Measurements from ENCODE around the gene C15orf40.

C15orf40 gene

DNA sequence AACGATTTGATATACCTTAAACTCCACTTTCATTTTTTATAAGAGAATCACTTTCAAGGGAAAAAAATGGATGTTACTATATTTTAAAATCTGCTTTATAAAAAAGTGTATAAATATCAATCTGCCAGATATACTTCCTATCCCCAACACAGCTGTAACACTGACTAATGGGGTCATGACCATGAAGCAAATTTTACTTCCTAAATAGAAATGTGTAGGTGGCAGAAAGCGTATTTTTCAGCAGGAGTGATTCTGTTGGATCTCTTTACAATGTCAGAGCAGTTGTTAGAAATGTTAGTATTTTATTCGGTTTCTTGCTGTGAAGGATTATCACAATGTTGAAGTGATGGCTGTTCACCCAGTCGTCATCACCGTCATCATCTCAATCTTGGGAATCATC is 5.5 kb upstream of the C15orf40 start:
- H3K9me3 Mint-ChIP-seq, result no peaks in the 10 kb centered on the region
- peaks cover 50% of the 10 kb centered on the region for H3K36me3 Mint-ChIP-seq (ENCODE audit: low read depth)
- H3K27ac Mint-ChIP-seq, result no peak overlapping the region
- TF ChIP-seq, protein P1, sequence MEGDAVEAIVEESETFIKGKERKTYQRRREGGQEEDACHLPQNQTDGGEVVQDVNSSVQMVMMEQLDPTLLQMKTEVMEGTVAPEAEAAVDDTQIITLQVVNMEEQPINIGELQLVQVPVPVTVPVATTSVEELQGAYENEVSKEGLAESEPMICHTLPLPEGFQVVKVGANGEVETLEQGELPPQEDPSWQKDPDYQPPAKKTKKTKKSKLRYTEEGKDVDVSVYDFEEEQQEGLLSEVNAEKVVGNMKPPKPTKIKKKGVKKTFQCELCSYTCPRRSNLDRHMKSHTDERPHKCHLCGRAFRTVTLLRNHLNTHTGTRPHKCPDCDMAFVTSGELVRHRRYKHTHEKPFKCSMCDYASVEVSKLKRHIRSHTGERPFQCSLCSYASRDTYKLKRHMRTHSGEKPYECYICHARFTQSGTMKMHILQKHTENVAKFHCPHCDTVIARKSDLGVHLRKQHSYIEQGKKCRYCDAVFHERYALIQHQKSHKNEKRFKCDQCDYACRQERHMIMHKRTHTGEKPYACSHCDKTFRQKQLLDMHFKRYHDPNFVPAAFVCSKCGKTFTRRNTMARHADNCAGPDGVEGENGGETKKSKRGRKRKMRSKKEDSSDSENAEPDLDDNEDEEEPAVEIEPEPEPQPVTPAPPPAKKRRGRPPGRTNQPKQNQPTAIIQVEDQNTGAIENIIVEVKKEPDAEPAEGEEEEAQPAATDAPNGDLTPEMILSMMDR (IDR thresholded peaks at IDR 0.05; ENCODE audit: unreplicated experiment in 3 of 3), result no peak
- H3K4me3 Mint-ChIP-seq, result no peak overlapping the region
- H3K4me1 Mint-ChIP-seq, result peaks cover 27% of the 10 kb centered on the region
- H3K27me3 Mint-ChIP-seq (ENCODE audit: low read depth), result no peaks in the 10 kb centered on the region

DNA sequence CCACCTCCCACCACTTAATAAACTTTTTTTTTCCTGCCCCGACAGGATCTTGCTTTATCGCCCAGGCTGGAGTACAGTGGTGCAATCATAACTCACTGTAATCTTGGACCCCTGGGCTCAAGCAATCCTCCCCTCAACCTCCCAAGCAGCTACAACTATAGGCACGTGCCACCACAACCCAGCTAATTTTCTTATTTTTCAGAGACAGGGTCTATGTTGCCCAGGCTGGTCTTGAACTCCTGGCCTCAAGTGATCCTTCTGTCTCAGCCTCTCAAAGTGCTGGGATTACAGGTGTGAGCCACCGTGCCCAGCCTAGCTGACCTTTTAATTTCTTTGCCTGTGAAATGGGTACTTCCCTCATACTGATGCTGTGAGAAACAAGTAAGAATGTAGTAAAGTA is 3.9 kb upstream of the C15orf40 start:
- Mint-ChIP-seq H3K27me3 (ENCODE audit: low read depth) (no peaks in the 10 kb centered on the region), H3K9me3 (no peaks in the 10 kb centered on the region), H3K27ac (peak overlapping the region in 1 of 3 experiments; percentile 59), H3K36me3 (ENCODE audit: low read depth) (peaks cover 50% of the 10 kb centered on the region), H3K4me1 (peaks cover 37% of the 10 kb centered on the region), H3K4me3 (peak overlapping the region in 1 of 3 experiments; percentile 23)
- TF ChIP-seq, protein P1 (IDR thresholded peaks at IDR 0.05; ENCODE audit: unreplicated experiment in 3 of 3), result no peak

- Mint-ChIP-seq H3K4me1 (peaks cover 39% of the 10 kb centered on the region), H3K27ac (peak overlapping the region; percentile 3 to 21 (median 5)), H3K9me3 (no peaks in the 10 kb centered on the region), H3K27me3 (ENCODE audit: low read depth) (no peaks in the 10 kb centered on the region), H3K4me3 (peak overlapping the region in 1 of 3 experiments; percentile 24), H3K36me3 (ENCODE audit: low read depth) (peaks cover 53% of the 10 kb centered on the region)
- TF ChIP-seq, protein P1 (IDR thresholded peaks at IDR 0.05; ENCODE audit: unreplicated experiment in 3 of 3), result no peak
Measured at GRCh38 chr15:83014205-83014653, 2.8 kb upstream of the C15orf40 start.

DNA sequence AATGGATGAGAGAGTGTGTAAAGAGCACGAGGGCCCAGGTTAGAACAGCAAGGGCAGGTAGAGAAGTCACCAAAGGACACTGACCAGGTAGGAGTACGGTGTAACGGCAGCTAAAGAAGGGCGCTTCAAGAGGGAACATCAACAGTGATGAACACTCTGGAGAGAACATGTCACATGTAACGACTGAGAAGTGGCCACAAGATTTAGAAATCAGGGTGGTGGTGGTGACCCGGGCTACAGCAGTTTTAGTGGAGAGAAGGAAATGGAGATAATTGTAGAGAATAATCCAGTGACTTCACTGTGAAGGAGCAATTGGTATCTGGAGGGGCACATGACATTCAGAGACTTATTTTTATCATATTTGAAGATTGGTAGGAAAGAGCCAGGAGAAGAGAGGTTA is 1.2 kb upstream of the C15orf40 start:
- Mint-ChIP-seq H3K4me1 (peaks cover 39% of the 10 kb centered on the region), H3K9me3 (no peaks in the 10 kb centered on the region), H3K27ac (peak overlapping the region; percentile 86 to 95 (median 88)), H3K27me3 (ENCODE audit: low read depth) (no peaks in the 10 kb centered on the region), H3K4me3 (peak overlapping the region; percentile 97 to 100 (median 98)), H3K36me3 (ENCODE audit: low read depth) (peaks cover 42% of the 10 kb centered on the region)
- TF ChIP-seq, protein P1 (IDR thresholded peaks at IDR 0.05; ENCODE audit: unreplicated experiment in 3 of 3), result no peak

DNA sequence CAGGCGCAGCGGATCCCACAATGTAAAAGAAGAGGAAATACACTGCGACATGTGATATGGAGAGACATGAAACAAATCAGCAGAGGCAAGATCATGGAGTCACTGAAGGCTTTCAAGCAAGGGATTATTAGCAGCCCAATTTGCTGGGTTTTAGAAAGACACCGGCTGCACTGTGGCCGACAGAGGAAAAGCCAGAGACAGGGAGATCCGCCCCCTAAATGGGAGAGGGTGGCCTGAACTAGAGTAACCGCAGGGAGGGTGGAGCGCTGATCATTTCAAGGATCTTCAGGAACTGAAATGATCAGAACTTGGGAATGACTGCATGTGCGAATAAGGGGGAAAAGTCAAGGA is 612 bp upstream of the C15orf40 start:
- peaks cover 39% of the 10 kb centered on the region for H3K4me1 Mint-ChIP-seq
- no peaks in the 10 kb centered on the region for H3K9me3 Mint-ChIP-seq
- H3K36me3 Mint-ChIP-seq (ENCODE audit: low read depth), result peaks cover 42% of the 10 kb centered on the region
- TF ChIP-seq, protein P1 (IDR thresholded peaks at IDR 0.05; ENCODE audit: unreplicated experiment in 3 of 3), result no peak
- H3K27me3 Mint-ChIP-seq (ENCODE audit: low read depth), result no peaks in the 10 kb centered on the region
- H3K4me3 Mint-ChIP-seq, result peak overlapping the region; percentile 97 to 100 (median 98)
- peak overlapping the region; percentile 86 to 95 (median 88) for H3K27ac Mint-ChIP-seq

GRCh38 chr15:83010709-83011270 is 649 bp downstream of the C15orf40 start:
- H3K4me3 Mint-ChIP-seq, result peak overlapping the region; percentile 97 to 100 (median 98)
- peaks cover 44% of the 10 kb centered on the region for H3K36me3 Mint-ChIP-seq (ENCODE audit: low read depth)
- H3K27me3 Mint-ChIP-seq (ENCODE audit: low read depth), result no peaks in the 10 kb centered on the region
- H3K27ac Mint-ChIP-seq, result peak overlapping the region; percentile 88 to 97 (median 95)
- TF ChIP-seq, protein P1 (IDR thresholded peaks at IDR 0.05; ENCODE audit: unreplicated experiment in 3 of 3), result peak; percentile 72 to 80 (median 77)
- H3K4me1 Mint-ChIP-seq, result peaks cover 39% of the 10 kb centered on the region
- no peaks in the 10 kb centered on the region for H3K9me3 Mint-ChIP-seq
